Stimulated activated CD8-positive, alpha-beta memory T cell treated with anti-CD3 and anti-CD28 coated beads, Interleukin-7, amount 100 ng/mL, for 4 hours (primary cell): Measurements from ENCODE around the gene ARHGEF1.
"Not testable (repeated sequence)": the region's sequence is repeated elsewhere in the genome, so short reads cannot be mapped to it uniquely, and the experiment has no call there.

Experiments used
- DNase-seq, 2 donors: peaks; one replicate each; pipeline ENCODE4 v3.0.0-alpha.2; 2020; ENCODE audit warnings: low read depth in 2 of 2

ARHGEF1 gene

DNA sequence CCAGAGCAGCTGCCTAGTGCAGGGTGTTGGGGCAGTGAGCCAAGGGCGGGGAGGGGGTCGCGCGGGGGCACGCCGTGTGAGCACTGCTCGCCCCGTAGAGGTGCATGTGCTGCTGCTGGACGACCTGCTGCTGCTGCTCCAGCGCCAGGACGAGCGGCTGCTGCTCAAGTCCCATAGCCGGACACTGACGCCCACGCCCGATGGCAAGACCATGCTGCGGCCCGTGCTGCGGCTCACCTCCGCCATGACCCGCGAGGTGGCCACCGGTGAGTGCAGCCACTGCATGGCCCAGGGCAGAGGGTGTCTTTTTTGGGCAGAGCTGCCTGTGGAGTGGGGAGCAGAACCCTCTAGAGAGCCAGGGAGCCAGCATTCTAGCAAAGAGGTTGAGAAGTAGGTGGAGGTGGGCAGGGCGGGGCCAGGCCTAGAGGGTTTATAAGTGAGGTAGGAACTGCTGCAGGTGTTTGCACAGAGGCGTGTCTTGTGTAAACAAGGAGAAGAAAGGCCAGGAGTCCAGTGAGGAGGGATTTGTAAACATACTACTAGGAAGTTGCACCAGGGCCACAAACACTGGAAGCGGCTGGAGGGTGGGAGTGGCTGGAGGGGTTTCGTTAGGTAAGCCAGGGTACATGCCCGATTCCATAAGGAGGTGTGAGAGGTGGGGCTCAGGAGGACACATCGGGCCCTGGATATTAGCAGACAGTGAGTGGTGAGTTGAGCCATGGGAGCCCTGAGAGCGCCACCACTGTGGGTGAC lies 21.3 kb downstream of the ARHGEF1 start:
- DNase-seq = no peak

DNA sequence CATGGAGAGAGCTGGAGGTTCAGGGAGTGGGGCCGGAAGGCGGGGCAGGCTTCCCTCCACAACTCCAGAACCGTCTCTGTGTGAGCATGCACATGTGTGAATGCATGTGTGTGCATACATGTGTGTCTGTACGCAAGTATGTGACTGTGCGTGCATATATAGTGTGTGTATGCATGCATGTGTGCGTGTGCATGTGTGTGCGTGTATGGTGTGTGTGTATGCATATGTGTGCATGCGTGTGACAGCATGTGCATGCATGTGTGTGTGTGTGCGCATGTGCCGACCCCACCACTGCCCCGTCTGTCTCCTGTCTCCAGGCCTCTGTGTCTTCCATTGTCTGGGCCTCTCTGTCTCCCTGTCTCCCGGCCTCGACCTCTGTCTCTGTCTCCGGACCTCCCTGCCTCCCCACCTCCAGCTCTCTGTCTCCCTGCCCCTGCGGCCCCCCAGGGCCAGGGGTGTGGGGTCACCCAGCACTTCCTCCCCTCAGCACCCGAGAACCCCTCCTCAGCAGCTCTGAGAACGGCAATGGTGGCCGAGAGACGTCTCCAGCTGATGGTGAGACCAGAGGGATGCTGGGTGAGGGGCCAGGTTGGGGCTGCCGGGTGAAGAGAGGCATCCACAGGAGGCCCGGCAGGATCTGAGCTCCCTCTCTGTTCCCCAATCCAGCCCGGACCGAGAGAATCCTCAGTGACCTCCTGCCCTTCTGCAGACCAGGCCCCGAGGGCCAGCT lies 22.5 kb downstream of the ARHGEF1 start:
- no peak for DNase-seq

DNA sequence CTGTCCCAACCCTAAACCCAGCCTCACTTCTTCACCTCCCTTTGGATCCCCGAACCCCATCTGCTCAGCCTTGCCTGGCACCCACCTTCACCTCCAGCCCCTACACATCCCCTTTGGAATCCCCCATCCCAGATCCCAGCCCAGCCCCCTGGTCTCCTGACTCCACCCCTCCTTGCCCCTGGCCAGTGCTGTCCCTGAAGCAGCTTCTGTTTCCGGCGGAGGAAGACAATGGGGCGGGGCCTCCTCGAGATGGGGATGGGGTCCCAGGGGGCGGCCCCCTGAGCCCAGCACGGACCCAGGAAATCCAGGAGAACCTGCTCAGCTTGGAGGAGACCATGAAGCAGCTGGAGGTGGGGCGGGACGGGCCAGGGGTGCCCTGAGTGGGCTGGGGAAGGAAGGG lies 23.3 kb downstream of the ARHGEF1 start:
- DNase-seq = no peak

DNA sequence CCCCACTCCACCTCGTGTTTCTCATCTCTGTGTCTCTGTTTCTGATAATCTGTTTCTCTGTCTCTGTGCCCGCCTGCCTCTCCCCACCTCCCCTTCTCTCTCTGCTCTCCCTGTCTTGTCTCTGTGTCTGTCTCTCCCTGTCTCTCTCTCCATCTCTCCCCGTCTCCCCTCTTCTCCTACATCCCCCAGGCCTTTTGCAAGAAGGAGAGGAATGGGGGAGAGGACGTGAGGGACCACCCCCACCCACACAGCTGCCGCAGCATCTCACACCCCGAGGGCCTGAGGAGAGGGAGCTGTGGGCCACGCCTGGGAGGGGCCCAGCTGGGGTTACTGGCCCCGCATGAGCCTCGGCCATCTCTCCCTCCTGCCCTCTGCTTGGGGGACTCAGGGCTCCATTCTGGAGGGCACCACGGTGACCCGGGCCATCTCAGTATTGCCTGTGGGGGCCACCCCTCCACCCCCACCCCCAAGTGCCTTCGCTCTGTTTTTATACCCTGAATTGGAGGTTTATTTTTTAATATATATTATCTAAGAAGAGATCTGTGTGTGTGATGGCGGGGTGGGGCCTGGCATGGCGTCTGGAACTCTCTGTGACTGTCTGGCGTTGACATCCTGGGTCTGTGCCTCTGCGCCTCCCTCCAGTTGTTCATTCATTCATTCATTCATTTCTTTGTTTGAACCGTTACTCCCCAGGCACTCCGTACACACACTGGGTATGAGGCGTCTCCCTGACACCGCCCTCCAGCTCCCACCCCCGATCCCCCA lies 24.1 kb downstream of the ARHGEF1 start:
- DNase-seq = no peak

DNA sequence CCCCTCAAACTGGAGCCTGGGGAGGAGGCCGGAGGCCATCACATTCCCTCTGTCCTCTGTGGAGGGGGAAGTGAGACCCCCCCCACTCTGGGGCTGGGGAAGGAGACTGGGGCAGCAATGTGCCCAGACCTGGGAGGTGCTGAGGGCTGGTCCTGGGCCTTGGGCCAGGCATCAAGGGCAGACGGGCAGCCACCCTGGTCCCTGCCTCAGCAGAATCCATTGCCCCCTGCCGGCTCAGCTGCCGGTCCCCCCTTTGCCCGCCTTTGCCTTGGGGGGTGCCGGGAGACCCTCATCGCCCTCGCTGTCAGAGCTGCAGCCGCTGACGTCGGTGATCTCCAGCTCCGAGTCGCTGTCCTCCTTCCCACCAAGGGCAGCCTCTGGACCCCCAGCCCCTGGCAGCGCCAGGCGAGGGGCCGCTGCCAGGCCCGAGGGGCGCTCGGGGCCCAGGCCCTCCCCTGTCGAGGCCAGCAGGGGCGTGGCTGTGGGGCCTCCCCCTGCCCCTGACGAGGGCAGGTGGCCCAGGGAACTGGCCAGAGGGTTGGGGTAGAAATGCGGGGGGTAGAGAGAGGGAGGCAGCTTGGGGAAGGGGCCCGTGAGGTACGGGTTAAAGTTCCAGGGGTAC lies 25.1 kb downstream of the ARHGEF1 start:
- no peak for DNase-seq

DNA sequence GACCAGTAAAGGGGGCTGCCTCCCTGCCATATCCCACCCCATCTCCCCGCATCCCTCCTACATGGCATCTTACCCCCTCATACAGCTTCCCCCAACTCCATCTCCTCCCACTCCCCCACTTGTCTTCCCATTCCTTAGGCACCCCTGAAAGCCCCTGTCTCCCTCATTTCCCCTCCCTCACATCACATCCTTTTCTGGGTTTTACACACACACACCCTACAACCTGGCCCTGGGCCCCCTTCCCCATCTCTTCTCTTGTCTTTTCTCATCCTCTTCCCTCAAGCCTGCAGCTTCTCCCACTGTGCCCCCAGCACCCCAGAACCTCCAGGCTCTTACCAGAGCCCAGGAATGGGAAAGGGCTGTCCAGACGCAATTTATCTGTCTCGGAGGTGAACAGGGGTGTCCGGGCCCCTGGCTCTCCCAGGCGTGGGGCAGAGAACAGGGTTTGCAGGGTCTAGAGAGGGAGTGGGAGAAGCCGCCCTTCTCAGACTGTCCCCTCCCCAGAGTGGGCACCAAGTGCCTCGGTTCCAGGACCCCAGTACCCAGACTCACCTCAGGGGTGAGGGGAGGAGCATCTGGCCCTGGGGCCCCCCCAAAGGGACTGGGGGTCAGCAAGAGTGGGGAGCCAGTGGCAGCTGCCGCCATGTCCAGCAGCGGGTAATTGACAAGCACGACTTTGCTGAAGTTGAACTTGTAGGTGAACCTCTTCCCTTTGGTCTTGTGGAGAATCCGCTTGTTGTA lies 25.9 kb downstream of the ARHGEF1 start:
- no peak for DNase-seq

DNA sequence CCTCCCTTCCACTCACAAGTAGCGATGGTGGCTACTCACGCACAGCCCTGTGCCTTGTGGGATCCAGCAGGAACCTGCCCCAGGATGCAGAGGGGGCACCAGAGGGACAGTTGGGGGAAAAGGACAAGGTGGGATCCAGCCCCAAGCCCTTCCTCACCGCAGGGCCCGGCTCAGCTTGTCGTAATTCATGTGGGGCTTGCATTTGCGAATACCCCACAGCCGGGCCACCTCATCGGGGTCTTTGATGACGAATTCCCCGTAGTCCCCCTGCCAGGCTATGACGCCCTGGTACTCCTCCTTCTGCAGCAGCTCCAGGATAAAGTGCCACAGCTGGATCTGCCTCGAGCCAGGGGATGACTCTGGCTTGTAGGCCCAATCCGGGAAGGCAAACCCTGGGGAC lies 26.7 kb downstream of the ARHGEF1 start:
- DNase-seq = no peak

DNA sequence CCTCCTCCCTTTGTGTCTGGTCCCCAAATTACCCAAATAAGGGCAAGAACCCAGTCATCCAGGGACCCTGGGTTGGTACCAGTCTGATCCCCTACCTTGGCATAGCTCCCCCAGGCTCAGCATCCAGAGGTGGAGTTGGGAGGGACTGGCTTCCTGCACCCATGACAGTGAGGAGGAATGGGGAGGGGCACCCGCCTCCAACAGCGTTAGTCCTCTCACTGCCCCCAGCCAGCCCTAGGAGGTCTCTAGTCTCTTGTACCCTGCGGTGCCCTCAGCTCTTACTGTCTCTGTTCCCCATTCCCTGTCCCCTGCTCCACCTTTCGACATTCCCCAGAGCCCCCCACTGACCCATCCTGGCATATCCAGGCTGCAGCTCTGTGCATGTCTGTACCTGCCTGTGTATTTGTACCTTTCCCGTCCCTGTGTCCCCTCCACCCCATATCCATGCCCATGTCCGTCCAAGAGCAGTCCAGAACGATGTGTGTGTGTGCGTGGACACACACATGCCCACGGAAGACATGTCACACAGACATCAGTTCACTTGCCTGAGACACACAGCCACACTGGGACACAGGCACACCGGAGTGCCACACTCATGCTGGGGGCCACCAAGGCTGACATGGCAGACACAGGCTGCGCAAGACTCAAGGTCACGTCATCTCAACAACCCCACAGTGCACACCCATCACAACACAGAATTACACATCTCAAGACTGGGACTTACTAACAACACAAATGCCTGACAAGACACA lies 27.4 kb downstream of the ARHGEF1 start:
- no peak for DNase-seq

DNA sequence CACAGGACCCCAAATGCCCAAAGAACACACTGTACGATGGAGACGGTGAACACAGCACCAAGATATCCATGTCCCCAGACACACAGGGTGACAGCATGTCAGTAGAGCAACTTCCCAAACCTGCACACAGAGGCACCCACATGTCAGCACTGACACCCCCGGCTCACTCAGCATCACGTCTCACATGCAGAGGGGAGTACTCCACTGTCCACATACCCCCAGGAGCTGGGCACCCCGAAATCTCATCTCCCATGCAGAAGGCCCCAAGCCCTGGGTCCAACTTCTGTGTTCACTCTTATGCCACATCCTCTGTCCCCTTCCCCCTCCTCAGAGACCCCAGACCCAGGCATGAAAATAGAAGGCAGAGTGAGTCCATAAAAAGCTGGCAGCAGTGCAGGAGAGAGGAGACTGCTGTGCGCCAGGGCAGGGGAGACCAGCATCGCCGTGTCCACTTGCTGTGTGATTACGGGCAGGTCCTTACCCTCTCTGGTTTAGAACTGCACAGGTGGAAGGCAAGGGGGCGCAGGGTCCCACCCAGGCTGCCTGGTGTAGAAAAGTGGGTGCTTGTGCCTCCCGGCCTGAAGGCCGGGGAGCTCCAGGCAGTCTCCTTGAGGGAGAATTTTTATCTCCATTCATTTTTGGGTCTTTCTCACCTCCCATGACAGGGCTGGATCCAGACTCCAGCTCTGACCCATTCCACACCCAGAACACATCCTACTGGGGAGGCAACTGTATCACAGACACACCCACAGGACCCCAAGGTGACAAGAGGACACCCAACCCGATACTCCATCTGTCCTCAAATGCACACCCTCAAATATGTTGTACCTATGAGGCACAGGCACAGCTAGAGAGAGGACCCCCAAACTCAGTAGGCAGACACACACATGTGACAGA lies 28.3 kb downstream of the ARHGEF1 start:
- DNase-seq = no peak

DNA sequence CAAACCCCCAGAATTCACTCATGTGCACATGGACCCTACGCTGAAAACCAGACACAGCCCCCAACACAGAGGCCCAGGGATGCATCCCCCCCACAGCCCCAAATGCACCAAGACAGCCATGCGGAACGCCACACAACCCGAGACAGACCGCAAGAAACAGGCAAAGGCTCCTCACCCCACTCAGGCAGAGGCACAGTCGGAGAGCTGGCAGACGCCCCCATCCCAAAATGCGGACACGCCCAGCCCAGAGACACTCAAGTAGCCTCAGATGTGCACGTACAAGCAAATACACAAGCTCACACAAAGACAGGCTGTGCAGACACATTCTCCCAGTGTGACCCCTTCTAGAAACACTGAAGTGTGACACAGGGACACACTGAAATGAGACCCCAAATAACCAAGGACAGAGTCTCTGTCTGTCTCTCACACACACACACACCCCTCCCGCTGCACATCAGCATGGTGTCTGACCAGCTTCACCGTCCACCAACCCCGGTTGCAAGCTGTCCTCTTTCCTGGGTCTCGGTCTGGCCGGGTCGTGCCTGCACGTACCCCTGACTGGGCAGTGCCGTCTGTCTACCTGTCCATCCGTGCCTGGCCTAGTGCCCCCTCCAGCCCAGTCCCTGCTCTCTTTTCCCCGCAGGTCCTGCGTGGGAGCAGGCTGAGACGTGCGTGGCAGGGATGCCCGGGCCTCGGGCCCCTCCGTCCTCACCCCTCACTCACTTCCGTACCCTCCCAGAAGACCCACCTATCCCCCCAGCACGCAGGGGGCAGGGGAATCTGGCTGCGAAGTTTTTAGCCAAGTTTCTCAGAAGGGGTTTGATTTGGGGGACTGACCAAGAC lies 29.1 kb downstream of the ARHGEF1 start:
- no peak for DNase-seq

DNA sequence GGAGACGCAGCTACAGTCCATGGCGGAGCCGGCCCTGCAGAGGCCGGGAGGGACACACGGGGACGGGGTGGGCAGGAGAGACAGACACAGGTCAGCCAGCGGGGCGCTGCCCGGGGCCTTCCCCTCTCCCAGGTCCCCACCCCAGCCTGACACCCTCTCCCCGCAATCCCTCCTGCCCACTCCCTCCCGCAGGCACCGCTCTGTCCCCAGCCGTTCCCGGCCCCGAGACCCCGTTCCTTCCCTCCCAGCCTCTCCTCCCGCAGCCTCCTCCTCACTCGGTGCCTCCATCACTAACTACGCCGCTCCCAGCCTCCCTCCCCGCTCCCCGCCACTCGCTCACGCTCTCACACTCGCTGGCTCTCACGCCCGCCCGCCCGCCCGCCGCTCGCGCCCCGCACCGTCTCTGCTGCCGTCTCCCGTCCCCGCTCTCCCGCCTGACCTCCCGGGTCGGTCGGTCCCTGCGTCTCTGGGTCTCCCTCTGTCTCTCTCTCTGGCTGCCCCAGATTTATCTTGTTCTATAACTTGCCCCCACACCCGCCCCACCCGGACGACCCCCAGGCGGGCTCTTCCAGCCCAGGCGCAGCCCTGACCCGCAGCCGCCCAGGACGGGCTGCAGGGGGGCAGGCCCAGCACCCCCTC lies 30.0 kb downstream of the ARHGEF1 start:
- no peak for DNase-seq

DNA sequence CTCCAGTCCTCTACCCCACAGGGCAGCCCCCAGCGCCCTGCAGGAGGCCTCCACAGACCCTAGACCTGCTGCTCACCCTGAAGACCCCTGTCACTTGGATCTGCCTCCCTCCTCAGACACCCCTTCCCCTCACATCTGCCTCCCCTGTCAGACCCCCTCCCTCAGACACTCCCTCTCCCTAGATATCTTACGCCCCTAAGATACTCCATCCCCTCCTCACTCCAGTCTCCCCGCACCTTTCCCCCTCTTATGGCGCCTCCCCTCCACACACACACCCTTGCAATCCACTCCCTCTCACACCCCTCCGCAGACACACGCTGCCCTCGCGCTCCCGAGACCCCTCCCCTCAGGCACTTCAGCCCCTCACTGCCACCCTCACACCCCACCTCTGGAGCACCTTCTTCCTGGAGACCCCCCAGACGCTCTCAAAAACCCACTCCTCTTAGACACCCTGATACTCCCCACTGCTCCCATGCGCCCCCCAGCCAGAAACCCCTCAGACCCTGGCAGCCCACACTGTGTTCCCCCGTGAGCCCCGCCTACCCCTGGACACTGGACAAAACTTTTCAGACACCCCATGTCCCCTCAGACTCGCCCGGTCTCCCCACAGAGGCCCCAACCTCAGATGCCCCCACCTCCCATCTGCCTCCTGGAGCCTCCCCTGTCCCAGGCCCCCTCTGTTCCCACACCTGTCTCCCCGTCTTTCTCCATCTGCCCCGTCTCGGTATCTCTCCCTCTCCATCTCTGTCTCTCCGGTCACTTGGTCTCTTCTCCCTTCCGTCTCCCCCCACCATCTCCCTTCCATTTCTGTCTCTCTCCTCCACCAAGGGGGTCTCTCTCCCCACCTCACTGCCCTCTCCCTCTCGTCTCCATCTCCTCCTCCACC lies 30.8 kb downstream of the ARHGEF1 start:
- no peak for DNase-seq

DNA sequence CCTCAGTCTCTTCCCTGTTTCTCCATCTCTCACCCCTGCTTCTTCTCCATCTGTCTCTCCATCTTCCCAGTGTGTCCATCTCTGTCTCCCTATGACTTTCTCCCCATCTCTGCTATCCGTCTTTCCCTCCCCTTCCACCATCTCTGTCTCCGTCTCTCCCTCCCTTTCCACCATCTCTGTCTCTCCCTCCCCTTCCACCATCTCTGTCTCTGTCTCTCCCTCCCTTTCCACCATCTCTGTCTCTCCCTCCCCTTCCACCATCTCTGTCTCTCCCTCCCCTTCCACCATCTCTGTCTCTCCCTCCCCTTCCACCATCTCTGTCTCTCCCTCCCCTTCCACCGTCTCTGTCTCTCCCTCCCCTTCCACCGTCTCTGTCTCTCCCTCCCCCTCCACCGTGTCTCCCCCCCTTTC lies 31.4 kb downstream of the ARHGEF1 start:
- DNase-seq = not testable (repeated sequence)

DNA sequence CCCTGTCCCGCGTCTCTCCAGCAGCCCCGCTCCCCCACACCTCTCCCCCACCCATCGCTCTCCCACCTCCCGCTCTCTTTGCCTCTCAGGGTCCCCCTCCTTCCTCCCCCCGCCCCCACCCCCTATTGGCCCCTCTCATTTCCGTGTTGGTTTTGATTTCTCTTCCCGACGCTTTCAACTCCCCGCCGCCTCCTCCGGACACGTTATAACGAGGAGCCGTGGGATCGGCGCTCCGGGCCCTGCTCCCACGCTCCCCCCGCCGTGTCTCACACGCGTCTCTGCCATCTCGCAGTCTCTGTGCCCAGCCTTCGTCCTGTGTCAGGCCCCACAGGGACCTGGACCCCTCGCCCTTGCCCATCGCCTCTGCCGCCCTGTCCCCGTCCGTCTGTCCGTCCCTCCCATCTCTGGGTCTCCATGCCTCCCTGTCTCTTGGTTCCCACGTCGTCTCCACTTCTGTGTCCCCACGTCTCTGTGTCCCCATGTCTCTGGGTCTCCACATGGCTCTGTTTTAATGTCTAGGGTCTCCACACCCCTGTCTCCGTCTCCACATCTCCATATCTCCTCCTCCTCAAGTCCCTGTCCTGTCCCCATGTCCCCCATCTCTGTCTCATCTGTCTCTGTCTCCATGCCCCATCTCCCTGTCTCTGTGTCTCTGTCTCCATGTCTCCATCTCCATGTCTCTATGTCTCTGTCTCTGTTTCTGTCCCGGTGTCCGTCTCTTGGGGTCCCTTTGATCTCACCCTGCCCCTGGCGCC lies 32.2 kb downstream of the ARHGEF1 start:
- no peak for DNase-seq

DNA sequence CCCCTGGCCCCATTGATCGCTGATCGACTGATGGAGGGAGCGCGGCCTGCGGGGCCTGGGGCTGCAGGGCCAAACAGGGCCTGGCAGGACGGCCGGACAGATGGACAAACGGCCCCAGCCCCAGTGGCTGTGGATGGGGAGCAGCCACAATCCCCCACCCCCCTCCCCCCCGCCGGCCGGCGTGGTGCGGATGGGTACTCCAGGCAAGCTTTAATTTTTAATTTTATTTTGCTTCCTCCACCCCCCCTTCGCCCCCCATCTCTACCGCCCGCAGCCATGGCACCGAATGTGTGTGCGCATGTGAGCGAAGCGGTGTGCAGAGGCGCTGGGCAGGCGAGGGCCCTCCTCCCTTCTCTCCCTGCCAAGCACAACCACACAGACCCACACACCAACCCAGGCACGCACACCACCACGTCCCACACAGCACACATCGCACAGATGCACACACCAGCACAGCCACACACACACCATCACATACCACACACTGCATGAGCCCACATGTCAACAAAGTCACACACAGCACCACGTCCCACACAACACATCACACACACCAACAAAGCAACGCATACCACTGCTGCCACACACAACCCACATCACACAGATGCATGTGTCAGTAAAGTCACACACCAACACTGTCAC lies 32.9 kb downstream of the ARHGEF1 start:
- no peak for DNase-seq

DNA sequence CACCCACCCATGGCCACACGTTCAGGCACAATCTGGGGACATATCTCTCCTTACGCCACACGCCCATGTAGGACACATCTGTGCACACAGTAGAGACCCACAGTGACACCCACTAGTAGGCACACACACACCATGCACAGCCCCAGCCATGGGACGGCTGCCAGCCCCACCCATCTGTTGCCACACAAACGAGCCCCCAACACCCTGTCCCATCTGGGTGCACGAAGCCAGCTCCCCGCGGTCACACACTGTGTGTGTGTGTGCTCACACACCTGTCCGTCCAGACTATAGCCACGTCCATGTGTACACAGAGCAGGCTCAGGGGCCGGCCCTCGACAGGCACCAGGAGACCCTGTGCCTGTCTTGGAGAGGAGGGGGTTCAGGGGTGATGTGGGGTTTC lies 34.7 kb downstream of the ARHGEF1 start:
- no peak for DNase-seq
